ENCODE data around the gene SCFD2.

The SCFD2 gene

DNA sequence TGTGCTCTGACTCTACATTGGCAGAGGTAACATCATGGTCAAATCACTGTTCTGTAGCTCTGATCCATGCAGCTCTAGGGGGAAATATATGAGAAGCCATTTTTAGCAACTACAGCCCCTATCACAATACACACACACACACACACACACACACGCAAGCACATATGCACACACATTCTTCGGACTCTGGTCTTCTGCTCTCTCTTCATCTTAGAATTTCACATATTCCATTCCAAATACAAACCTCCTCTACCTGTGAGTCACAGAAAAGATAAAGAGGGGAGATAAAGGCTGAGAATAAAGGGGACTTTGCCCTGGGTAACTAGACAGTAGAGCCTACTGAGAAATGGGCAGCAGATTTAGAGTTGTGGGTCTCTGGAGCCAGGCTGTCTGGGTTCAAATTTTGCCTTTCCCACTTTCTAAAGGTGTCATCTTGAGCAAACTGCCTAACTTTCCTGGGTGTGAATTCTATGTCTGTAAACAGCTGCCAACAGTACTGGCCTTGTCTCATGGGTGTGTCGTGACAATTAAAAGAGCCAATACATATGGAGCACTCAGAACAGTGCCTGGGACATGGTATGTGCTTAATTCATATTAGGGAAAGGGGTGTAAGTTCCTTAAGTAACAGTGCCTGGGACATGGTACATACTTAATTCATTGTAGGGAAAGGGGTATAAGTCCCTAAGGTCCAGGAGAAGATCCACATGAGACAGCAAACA is 515.3 kb downstream of the SCFD2 start:
- no peaks in the 10 kb centered on the region; the same call in none of the 2 replicates for H3K27me3 ChIP-seq (replicated peaks; ENCODE audit: control insufficient read depth, insufficient read depth, low read length)
- DNase-seq (ENCODE audit: extremely low read depth, insufficient read length): no peak
- H3K4me3 ChIP-seq (replicated peaks; ENCODE audit: low read depth, low read length): no peak overlapping the region
- no peaks in the 10 kb centered on the region for H3K36me3 ChIP-seq (ENCODE audit: control insufficient read depth, insufficient read depth, low read length)
- TF ChIP-seq, protein P1, sequence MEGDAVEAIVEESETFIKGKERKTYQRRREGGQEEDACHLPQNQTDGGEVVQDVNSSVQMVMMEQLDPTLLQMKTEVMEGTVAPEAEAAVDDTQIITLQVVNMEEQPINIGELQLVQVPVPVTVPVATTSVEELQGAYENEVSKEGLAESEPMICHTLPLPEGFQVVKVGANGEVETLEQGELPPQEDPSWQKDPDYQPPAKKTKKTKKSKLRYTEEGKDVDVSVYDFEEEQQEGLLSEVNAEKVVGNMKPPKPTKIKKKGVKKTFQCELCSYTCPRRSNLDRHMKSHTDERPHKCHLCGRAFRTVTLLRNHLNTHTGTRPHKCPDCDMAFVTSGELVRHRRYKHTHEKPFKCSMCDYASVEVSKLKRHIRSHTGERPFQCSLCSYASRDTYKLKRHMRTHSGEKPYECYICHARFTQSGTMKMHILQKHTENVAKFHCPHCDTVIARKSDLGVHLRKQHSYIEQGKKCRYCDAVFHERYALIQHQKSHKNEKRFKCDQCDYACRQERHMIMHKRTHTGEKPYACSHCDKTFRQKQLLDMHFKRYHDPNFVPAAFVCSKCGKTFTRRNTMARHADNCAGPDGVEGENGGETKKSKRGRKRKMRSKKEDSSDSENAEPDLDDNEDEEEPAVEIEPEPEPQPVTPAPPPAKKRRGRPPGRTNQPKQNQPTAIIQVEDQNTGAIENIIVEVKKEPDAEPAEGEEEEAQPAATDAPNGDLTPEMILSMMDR (IDR thresholded peaks at IDR 0.05; ENCODE audit: insufficient read depth, low read length, poor library complexity, severe bottlenecking): no peak

- TF ChIP-seq, protein P1 (IDR thresholded peaks at IDR 0.05; ENCODE audit: insufficient read depth, low read length, poor library complexity, severe bottlenecking): no peak
- no peaks in the 10 kb centered on the region for H3K36me3 ChIP-seq (ENCODE audit: control insufficient read depth, insufficient read depth, low read length)
- H3K4me3 ChIP-seq (replicated peaks; ENCODE audit: low read depth, low read length): no peak overlapping the region
- no peaks in the 10 kb centered on the region; the same call in none of the 2 replicates for H3K27me3 ChIP-seq (replicated peaks; ENCODE audit: control insufficient read depth, insufficient read depth, low read length)
- DNase-seq (ENCODE audit: extremely low read depth, insufficient read length): no peak
Observed at GRCh38 chr4:52848254-52848653, 517.6 kb downstream of the SCFD2 start.

- no peak overlapping the region for H3K4me3 ChIP-seq (replicated peaks; ENCODE audit: low read depth, low read length)
- TF ChIP-seq, protein P1 (IDR thresholded peaks at IDR 0.05; ENCODE audit: insufficient read depth, low read length, poor library complexity, severe bottlenecking): no peak
- no peak for DNase-seq (ENCODE audit: extremely low read depth, insufficient read length)
- no peaks in the 10 kb centered on the region for H3K36me3 ChIP-seq (ENCODE audit: control insufficient read depth, insufficient read depth, low read length)
- no peaks in the 10 kb centered on the region; the same call in none of the 2 replicates for H3K27me3 ChIP-seq (replicated peaks; ENCODE audit: control insufficient read depth, insufficient read depth, low read length)
Observed at GRCh38 chr4:52846502-52846901, 519.4 kb downstream of the SCFD2 start.

- Histone ChIP-seq H3K27me3 (replicated peaks; ENCODE audit: control insufficient read depth, insufficient read depth, low read length) (no peaks in the 10 kb centered on the region), H3K36me3 (ENCODE audit: control insufficient read depth, insufficient read depth, low read length) (no peaks in the 10 kb centered on the region), H3K4me3 (replicated peaks; ENCODE audit: low read depth, low read length) (no peak overlapping the region)
- DNase-seq (ENCODE audit: extremely low read depth, insufficient read length): no peak
- TF ChIP-seq, protein P1 (IDR thresholded peaks at IDR 0.05; ENCODE audit: insufficient read depth, low read length, poor library complexity, severe bottlenecking): no peak
Observed at GRCh38 chr4:52844596-52844995, 521.3 kb downstream of the SCFD2 start.

- no peak for DNase-seq (ENCODE audit: extremely low read depth, insufficient read length)
- TF ChIP-seq, protein P1 (IDR thresholded peaks at IDR 0.05; ENCODE audit: insufficient read depth, low read length, poor library complexity, severe bottlenecking): no peak
- Histone ChIP-seq H3K27me3 (replicated peaks; ENCODE audit: control insufficient read depth, insufficient read depth, low read length) (no peaks in the 10 kb centered on the region), H3K36me3 (ENCODE audit: control insufficient read depth, insufficient read depth, low read length) (no peaks in the 10 kb centered on the region), H3K4me3 (replicated peaks; ENCODE audit: low read depth, low read length) (no peak overlapping the region)
Observed at GRCh38 chr4:52843958-52844357, 521.9 kb downstream of the SCFD2 start.
